HG03196 (cell line): ENCODE data around the gene DTD1.

Experiments
- ATAC-seq: cut with Tn5 transposase; IDR thresholded peaks from one replicate; pipeline ENCODE4 v1.9.1; 2021; ENCODE audit not compliant: unreplicated experiment

DTD1 gene

GRCh38 chr20:18698735-18699380 is 111.0 kb downstream of the DTD1 start:
- ATAC-seq = no peak

GRCh38 chr20:18701969-18702368 is 114.1 kb downstream of the DTD1 start:
- ATAC-seq = no peak

- ATAC-seq = no peak
Measured at GRCh38 chr20:18702736-18703135, 114.9 kb downstream of the DTD1 start.

GRCh38 chr20:18705490-18705889 is 117.6 kb downstream of the DTD1 start:
- no peak for ATAC-seq

GRCh38 chr20:18705910-18706309 is 118.1 kb downstream of the DTD1 start:
- no peak for ATAC-seq

- no peak for ATAC-seq
Measured at GRCh38 chr20:18712131-18712530, 124.3 kb downstream of the DTD1 start.

GRCh38 chr20:18712882-18713281 is 125.0 kb downstream of the DTD1 start:
- ATAC-seq = no peak

GRCh38 chr20:18715564-18715963 is 127.7 kb downstream of the DTD1 start:
- no peak for ATAC-seq

- ATAC-seq = no peak
Measured at GRCh38 chr20:18717062-18717461, 129.2 kb downstream of the DTD1 start.

- no peak for ATAC-seq
Measured at GRCh38 chr20:18718129-18718528, 130.3 kb downstream of the DTD1 start.

GRCh38 chr20:18719426-18719825 is 131.6 kb downstream of the DTD1 start:
- no peak for ATAC-seq

GRCh38 chr20:18721551-18722115 is 133.8 kb downstream of the DTD1 start:
- no peak for ATAC-seq

GRCh38 chr20:18722371-18722770 is 134.5 kb downstream of the DTD1 start:
- ATAC-seq = no peak

GRCh38 chr20:18724077-18724476 is 136.2 kb downstream of the DTD1 start:
- ATAC-seq = no peak

- no peak for ATAC-seq
Measured at GRCh38 chr20:18724788-18725464, 137.1 kb downstream of the DTD1 start.

GRCh38 chr20:18727032-18727508 is 139.2 kb downstream of the DTD1 start:
- ATAC-seq = no peak

- peak; percentile 95 for ATAC-seq
Measured at GRCh38 chr20:18728165-18728869, 140.5 kb downstream of the DTD1 start.

GRCh38 chr20:18728870-18729224 is 141.0 kb downstream of the DTD1 start:
- peak; percentile 46 for ATAC-seq

- ATAC-seq = no peak
Measured at GRCh38 chr20:18729231-18729825, 141.5 kb downstream of the DTD1 start.

GRCh38 chr20:18731940-18732339 is 144.1 kb downstream of the DTD1 start:
- ATAC-seq = no peak

- no peak for ATAC-seq
Measured at GRCh38 chr20:18734525-18735189, 146.8 kb downstream of the DTD1 start.
